ENCODE data around the gene ALDH9A1.

ALDH9A1 gene

DNA sequence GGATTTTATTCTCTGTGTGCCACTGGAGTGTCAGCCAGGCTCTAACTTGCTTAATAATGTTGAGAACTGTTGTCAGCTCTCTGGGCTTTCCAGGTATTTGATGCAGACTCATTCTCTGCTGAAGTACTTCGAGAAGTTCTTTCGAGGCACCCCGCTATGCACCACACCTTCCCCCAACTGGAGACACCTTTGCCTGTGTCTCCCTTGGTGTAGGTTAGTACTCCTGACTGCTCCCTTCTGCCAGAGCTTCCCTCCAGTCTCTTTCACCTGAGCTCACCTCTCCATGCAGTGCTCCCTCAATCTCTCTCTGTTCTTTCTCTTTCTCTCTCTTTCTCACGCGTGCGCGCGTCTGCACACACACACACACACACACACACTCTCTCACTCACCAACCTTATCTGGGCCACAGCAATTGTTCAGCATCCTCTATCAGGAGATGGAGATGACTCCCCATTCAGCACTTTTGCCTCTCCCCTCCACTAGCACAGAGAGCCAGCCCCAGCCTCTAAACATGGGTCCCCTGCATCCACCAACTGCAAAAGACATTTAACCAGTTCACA, 81.3 kb downstream of the ALDH9A1 start:
- DNase-seq, result no peak

DNA sequence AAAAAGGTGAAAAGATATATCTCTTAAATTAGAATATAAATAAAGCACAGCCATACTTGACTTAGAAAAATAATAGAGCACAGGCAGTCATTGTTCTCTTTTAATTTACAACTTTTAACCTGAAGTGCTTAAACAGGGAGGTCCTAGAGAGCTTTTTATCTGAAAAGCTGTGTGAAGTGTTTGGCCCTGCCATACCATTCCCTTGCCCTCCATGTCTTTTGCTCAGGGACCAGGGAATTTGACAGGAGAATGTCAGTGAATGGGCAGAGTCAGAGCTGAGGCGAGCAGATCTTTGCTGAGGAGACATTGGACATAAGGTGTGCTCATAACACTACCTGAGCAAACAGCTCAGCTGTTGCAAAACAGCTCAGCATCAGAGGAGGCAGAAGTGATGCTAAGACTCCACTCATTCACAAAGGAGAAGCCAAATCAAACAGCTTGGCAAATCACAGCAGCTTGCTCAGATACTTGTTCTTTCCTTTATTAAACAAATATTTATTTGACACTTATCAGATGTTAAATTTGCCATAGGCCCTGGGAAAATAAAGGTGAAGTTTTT, 82.2 kb downstream of the ALDH9A1 start:
- no peak for DNase-seq

All from AML-193 (cell line).